Neural crest cell (in vitro differentiated cells): ENCODE data around the gene GTPBP1. TPM values are rescaled to one million over a fixed set of nuclear protein-coding genes. Genes with fewer than 3 reads are reported as not detected.

Source experiments
- DNase-seq: peaks from one replicate; pipeline ENCODE4 v3.0.0; 2021; ENCODE audit warnings: low read depth, mixed read lengths, low spot score
- H3K27ac Mint-ChIP-seq: one replicate; pipeline ENCODE4 v1.8.0; 2021; ENCODE audit warnings: mild to moderate bottlenecking, mixed read lengths; ENCODE audit not compliant: unreplicated experiment
- H3K27me3 Mint-ChIP-seq: 2 replicates; pipeline ENCODE4 v1.8.0; 2021; ENCODE audit warnings: low read depth, mild to moderate bottlenecking, mixed read lengths
- H3K36me3 Mint-ChIP-seq: 2 replicates; pipeline ENCODE4 v1.8.0; 2021; ENCODE audit warnings: low read depth, mild to moderate bottlenecking, mixed read lengths
- H3K4me1 Mint-ChIP-seq: 2 replicates; pipeline ENCODE4 v1.8.0; 2021; ENCODE audit warnings: mixed read lengths
- H3K4me3 Mint-ChIP-seq: one replicate; pipeline ENCODE4 v1.8.0; 2021; ENCODE audit warnings: mild to moderate bottlenecking, mixed read lengths
- H3K9me3 Mint-ChIP-seq: 2 replicates; pipeline ENCODE4 v1.8.0; 2021; ENCODE audit warnings: mixed read lengths
- CTCF ChIP-seq: fragments of 200-600 bp; sonication (generic); conservative IDR thresholded peaks from 2 replicates; pipeline ENCODE4 v1.5.0; 2021; ENCODE audit warnings: antibody characterized with exemption, mild to moderate bottlenecking
- total RNA-seq: library from RNA; stranded (reverse); gene quantifications from 2 replicates; pipeline ENCODE4 v1.2.1, GENCODE V29; 2021

GTPBP1 gene
- total RNA-seq, 1 donor from 2014 or later: 73.3 TPM

GRCh38 chr22:38694049-38694448 is 11.7 kb upstream of the GTPBP1 start:
- no peak for DNase-seq
- H3K4me1 Mint-ChIP-seq: peaks cover 37% of the 10 kb centered on the region
- no peak overlapping the region for H3K27ac Mint-ChIP-seq
- no peaks in the 10 kb centered on the region for H3K9me3 Mint-ChIP-seq
- no peak overlapping the region for H3K4me3 Mint-ChIP-seq
- H3K27me3 Mint-ChIP-seq: no peaks in the 10 kb centered on the region
- peaks cover 2% of the 10 kb centered on the region for H3K36me3 Mint-ChIP-seq
- TF ChIP-seq CTCF: no peak

- Mint-ChIP-seq H3K27ac (no peak overlapping the region), H3K9me3 (no peaks in the 10 kb centered on the region), H3K4me1 (peaks cover 46% of the 10 kb centered on the region), H3K36me3 (peaks cover 2% of the 10 kb centered on the region), H3K4me3 (no peak overlapping the region), H3K27me3 (no peaks in the 10 kb centered on the region)
- TF ChIP-seq CTCF: no peak
- DNase-seq: no peak
These were observed 10.8 kb upstream of the GTPBP1 start for GRCh38 chr22:38694940-38695339.

GRCh38 chr22:38696606-38697424 is 8.9 kb upstream of the GTPBP1 start:
- peaks cover 50% of the 10 kb centered on the region for H3K4me1 Mint-ChIP-seq
- peaks cover 2% of the 10 kb centered on the region for H3K36me3 Mint-ChIP-seq
- H3K4me3 Mint-ChIP-seq: peak overlapping the region; percentile 94
- DNase-seq: no peak
- TF ChIP-seq CTCF: no peak
- H3K9me3 Mint-ChIP-seq: no peaks in the 10 kb centered on the region
- H3K27ac Mint-ChIP-seq: peak overlapping the region; percentile 3
- H3K27me3 Mint-ChIP-seq: peaks cover 2% of the 10 kb centered on the region

GRCh38 chr22:38697425-38698089 is 8.2 kb upstream of the GTPBP1 start:
- peak overlapping the region; percentile 94 for H3K4me3 Mint-ChIP-seq
- H3K4me1 Mint-ChIP-seq: peaks cover 46% of the 10 kb centered on the region
- no peak for DNase-seq
- no peak for TF ChIP-seq CTCF
- peaks cover 2% of the 10 kb centered on the region for H3K27me3 Mint-ChIP-seq
- peaks cover 2% of the 10 kb centered on the region for H3K36me3 Mint-ChIP-seq
- no peaks in the 10 kb centered on the region for H3K9me3 Mint-ChIP-seq
- no peak overlapping the region for H3K27ac Mint-ChIP-seq

- no peak for DNase-seq
- TF ChIP-seq CTCF: no peak
- peaks cover 2% of the 10 kb centered on the region for H3K27me3 Mint-ChIP-seq
- peak overlapping the region; percentile 94 for H3K4me3 Mint-ChIP-seq
- no peaks in the 10 kb centered on the region for H3K9me3 Mint-ChIP-seq
- peaks cover 46% of the 10 kb centered on the region for H3K4me1 Mint-ChIP-seq
- peak overlapping the region; percentile 12 for H3K27ac Mint-ChIP-seq
- H3K36me3 Mint-ChIP-seq: peaks cover 2% of the 10 kb centered on the region
These were observed 7.2 kb upstream of the GTPBP1 start for GRCh38 chr22:38698407-38699094.
